HG03520 (cell line): Measurements from ENCODE around the gene PPP1R3C.

Source experiments
- ATAC-seq: cut with Tn5 transposase; IDR thresholded peaks from one replicate; pipeline ENCODE4 v1.9.1; 2021; ENCODE audit warnings: mild to moderate bottlenecking, moderate library complexity; ENCODE audit not compliant: unreplicated experiment

PPP1R3C gene

GRCh38 chr10:91632671-91633550 is at the start of gene PPP1R3C:
Gene PPP1R3C, minus strand, starts transcription at chr10:91633071. Its CDS starts 102 bp downstream, at chr10:91632969.
- peak; percentile 82 for ATAC-seq

- ATAC-seq: no peak
Observed at GRCh38 chr10:91681361-91682276, 48.7 kb upstream of the PPP1R3C start.

- ATAC-seq: no peak
Observed at GRCh38 chr10:91680487-91680886, 47.6 kb upstream of the PPP1R3C start.

- no peak for ATAC-seq
Observed at GRCh38 chr10:91679296-91679695, 46.4 kb upstream of the PPP1R3C start.

- ATAC-seq: no peak
Observed at GRCh38 chr10:91677911-91678310, 45.0 kb upstream of the PPP1R3C start.

- ATAC-seq: no peak
Observed at GRCh38 chr10:91672021-91672608, 39.2 kb upstream of the PPP1R3C start.

GRCh38 chr10:91668913-91669312 is 36.0 kb upstream of the PPP1R3C start:
- no peak for ATAC-seq

- no peak for ATAC-seq
Observed at GRCh38 chr10:91665842-91666241, 33.0 kb upstream of the PPP1R3C start.

GRCh38 chr10:91664426-91664825 is 31.6 kb upstream of the PPP1R3C start:
- ATAC-seq: no peak

- no peak for ATAC-seq
Observed at GRCh38 chr10:91662993-91663392, 30.1 kb upstream of the PPP1R3C start.

- ATAC-seq: no peak
Observed at GRCh38 chr10:91653219-91653870, 20.5 kb upstream of the PPP1R3C start.

- no peak for ATAC-seq
Observed at GRCh38 chr10:91652364-91652763, 19.5 kb upstream of the PPP1R3C start.

- ATAC-seq: no peak
Observed at GRCh38 chr10:91643700-91644099, 10.8 kb upstream of the PPP1R3C start.

- ATAC-seq: no peak
Observed at GRCh38 chr10:91642831-91643692, 10.2 kb upstream of the PPP1R3C start.

GRCh38 chr10:91636892-91637291 is 4.0 kb upstream of the PPP1R3C start:
- no peak for ATAC-seq

GRCh38 chr10:91635401-91636400 is 2.8 kb upstream of the PPP1R3C start:
- no peak for ATAC-seq

- ATAC-seq: no peak
Observed at GRCh38 chr10:91634898-91635297, 2.0 kb upstream of the PPP1R3C start.

- ATAC-seq: no peak
Observed at GRCh38 chr10:91634246-91634645, 1.4 kb upstream of the PPP1R3C start.

- no peak for ATAC-seq
Observed at GRCh38 chr10:91630625-91631024, 2.2 kb downstream of the PPP1R3C start.
